GM10248 (cell line): ENCODE measurements around the gene MGAT4C.

Experiments
- CTCF ChIA-PET: fragments of 300-600 bp; sonication (Branson Sonifier 250); formaldehyde crosslinking; extraction: SDS; loops from one replicate; lab custom pipeline; 2021; ENCODE audit warnings: antibody characterized with exemption; lab: Yijun Ruan, JAX
- POLR2A ChIA-PET: fragments of 350-650 bp; sonication (Branson Sonifier 250); formaldehyde crosslinking; extraction: SDS; loops from one replicate; lab custom pipeline; 2020; ENCODE audit warnings: antibody characterized with exemption; lab: Yijun Ruan, JAX
- DNase-seq: peaks from one replicate; pipeline ENCODE4 v3.0.0; 2012; ENCODE audit errors: extremely low spot score
- TF ChIP-seq, protein P1 (sequence below): IDR thresholded peaks from 2 replicates; pipeline ENCODE4 v1.5.1; 2012; ENCODE audit warnings: mild to moderate bottlenecking, low read depth; ENCODE audit errors: extremely low read depth, missing control alignments, control extremely low read depth

MGAT4C gene

DNA sequence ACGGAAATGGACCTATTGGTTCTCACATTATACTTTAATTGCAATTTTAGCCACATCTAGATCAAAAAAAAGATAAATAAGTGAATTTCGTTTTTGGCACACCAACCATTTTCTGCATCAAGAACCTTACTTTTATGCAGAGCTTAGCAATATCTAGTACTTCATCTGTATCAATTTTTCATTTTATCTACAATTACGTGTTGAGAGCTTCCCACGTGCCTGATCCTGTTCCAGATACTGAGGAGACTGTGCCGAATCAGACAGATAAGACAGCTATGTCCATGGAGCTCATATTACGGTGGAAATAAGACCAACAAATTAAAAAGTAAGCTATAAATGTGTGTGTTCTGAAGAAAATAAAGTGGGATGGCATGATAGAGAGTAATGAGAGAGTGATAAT is 101.6 kb downstream of the MGAT4C start:
- TF ChIP-seq, protein P1, sequence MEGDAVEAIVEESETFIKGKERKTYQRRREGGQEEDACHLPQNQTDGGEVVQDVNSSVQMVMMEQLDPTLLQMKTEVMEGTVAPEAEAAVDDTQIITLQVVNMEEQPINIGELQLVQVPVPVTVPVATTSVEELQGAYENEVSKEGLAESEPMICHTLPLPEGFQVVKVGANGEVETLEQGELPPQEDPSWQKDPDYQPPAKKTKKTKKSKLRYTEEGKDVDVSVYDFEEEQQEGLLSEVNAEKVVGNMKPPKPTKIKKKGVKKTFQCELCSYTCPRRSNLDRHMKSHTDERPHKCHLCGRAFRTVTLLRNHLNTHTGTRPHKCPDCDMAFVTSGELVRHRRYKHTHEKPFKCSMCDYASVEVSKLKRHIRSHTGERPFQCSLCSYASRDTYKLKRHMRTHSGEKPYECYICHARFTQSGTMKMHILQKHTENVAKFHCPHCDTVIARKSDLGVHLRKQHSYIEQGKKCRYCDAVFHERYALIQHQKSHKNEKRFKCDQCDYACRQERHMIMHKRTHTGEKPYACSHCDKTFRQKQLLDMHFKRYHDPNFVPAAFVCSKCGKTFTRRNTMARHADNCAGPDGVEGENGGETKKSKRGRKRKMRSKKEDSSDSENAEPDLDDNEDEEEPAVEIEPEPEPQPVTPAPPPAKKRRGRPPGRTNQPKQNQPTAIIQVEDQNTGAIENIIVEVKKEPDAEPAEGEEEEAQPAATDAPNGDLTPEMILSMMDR: no peak
- DNase-seq: no peak
- POLR2A ChIA-PET: no interaction called here
- CTCF ChIA-PET: interaction anchor here (0.8 to 1.0 kb wide), 2 partner anchors 12 to 17 kb away, joined by 3 read pairs; no protein-coding TSS in a partner anchor

DNA sequence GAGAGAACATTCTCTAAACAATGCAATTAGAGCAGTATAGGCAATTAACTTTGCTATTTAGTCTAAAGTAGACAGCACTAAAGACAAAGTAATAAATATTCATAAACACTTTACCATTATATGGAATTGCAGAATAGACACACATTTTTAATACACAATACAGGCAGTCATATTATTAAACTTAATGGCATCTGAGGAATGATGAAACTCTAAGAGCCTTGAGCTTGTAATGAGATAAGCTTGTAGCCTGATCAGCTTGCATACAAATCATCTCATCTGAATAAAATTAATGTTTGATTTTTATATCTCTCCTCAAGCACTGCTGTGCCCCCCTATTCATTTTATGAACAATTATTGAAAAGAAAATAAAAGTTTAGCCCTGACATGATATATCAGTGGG is 107.6 kb downstream of the MGAT4C start:
- DNase-seq: no peak
- TF ChIP-seq, protein P1: no peak
- POLR2A ChIA-PET: no interaction called here
- CTCF ChIA-PET: no interaction called here

DNA sequence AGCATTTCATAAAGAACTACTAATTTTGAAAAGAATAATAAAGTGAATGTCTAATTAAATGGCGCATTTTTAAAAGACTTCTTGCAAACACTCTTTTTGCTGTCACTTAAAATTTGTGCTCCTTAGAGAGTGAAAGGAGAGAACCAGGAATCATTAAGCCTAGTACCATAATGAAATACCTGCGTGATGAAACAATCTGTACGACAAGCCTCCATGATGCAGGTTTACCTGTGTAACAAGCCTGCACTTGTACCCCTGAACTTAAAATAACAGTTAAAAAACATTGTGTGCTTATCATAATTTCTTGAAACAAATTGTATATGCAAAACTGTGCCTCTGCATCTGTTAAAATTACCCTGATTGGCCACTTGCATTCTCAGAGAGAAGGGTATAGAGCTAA is 108.1 kb downstream of the MGAT4C start:
- ChIA-PET POLR2A (no interaction called here), CTCF (no interaction called here)
- TF ChIP-seq, protein P1: no peak
- no peak for DNase-seq

DNA sequence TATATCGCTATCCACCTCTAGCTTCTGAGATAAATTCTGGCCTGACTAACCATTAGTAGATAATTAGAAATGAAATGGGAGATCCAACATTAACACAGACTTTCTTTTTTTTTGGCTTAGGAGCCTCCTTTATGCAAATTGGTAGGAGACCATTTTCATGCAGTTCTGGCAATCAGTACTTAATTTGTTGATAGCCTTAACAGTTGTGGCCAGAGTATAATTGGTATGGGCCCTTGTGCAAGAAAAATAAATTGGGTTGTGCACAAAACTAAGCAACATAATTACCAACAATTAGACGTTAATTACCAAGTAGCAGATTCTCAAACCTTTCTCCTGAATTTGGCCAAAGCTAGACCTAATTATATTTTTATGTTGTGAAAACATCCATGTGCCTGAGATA is 111.0 kb downstream of the MGAT4C start:
- CTCF ChIA-PET: no interaction called here
- TF ChIP-seq, protein P1: no peak

DNA sequence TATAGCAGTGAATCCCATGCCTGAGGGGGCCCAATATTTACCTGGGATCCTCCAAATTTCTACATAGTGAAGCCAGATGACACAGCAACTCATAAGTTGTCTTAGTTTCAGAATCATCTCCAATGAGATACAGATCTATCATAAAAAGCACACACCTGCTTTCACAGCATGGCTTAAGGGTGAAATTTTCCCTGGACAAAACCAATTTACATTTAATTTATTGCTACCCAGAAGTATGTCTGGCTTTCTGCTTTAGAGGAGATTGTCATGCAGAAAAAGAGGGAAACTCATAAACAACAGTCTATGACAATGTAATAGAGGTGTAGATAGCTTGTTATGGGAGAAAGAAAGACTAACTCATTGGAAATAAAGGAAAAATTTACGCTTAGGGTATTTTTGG is 113.0 kb downstream of the MGAT4C start:
- no peak for DNase-seq
- ChIA-PET CTCF (interaction anchor here (1.1 to 1.5 kb wide), 2 partner anchors 11 to 19 kb away, joined by 3 to 4 read pairs; no protein-coding TSS in a partner anchor), POLR2A (no interaction called here)
- TF ChIP-seq, protein P1: no peak

More for the DNA sequence above, 111.0 kb downstream of the MGAT4C start:
- POLR2A ChIA-PET: no interaction called here
- DNase-seq: no peak

DNA sequence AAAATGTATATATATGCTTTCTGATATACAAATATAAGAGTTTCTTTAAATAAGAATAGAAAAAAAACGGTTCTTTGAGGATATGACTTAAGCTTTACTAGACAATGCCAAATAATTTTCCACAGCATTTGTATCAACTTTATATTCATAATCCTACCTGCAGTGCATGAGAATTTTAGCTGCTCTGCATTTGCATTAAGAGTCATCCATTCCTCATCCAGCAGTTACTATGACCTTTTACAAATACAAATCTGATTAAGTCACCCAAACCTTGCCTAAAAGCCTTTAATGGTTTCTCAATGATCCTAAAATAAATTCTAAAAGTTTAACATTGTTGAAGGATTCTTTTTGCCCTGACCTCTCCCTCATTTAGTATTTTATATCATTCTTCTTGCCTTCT is 116.5 kb downstream of the MGAT4C start:
- POLR2A ChIA-PET: no interaction called here
- CTCF ChIA-PET: interaction anchor here (1.9 kb wide), 1 partner anchor 12 kb away, joined by 4 read pairs; no protein-coding TSS in a partner anchor
- DNase-seq: no peak
- TF ChIP-seq, protein P1: no peak
